K562 (cell line): ENCODE data around the gene EPO. TPM values are rescaled to one million over a fixed set of nuclear protein-coding genes. Genes with fewer than 3 reads are reported as not detected.

Source experiments
- ATAC-seq: fragments of 200-7000 bp; cut with Tn5 transposase; 3 replicates; pipeline ENCODE4 v1.9.1; 2020; ENCODE audit warnings: moderate library complexity
- BruUV-seq: library from RNA; stranded (reverse); fragments of 400-500 nt; replicated peaks from 2 replicates; lab custom pipeline; 2021; lab: Mats Ljungman, UMichigan
- CTCF ChIA-PET: fragments of 300-600 bp; formaldehyde crosslinking; extraction: SDS; loops from one replicate; lab custom pipeline; 2021; ENCODE audit warnings: low intra/inter-chr PET ratio; lab: Yijun Ruan, JAX
- POLR2A ChIA-PET: fragments of 300-600, 350-650 bp; sonication (Branson Sonifier 250); formaldehyde crosslinking; extraction: SDS; loops from one replicate; lab custom pipeline; 2021; ENCODE audit warnings: antibody characterized with exemption, inconsistent platforms; lab: Yijun Ruan, JAX
- DNase-seq, 4 experiments: peaks; one replicate each; pipeline versions ENCODE4 v3.0.0 to v3.0.0-alpha.2; 2011 to 2018; ENCODE audit warnings: low spot score in 3 of 4, mixed read lengths in 3 of 4; ENCODE audit errors: extremely low read depth in 1 of 4
- FAIRE-seq: peaks from 2 replicates; lab custom pipeline; 2011; peaks lifted over from hg19 to GRCh38; lab: Jason Lieb, UNC
- H2AFZ ChIP-seq: 2 replicates; pipeline ENCODE4 v1.6.0; 2011; ENCODE audit warnings: low read depth, low read length, control low read depth, inconsistent platforms
- H3K27ac ChIP-seq: fragments of 200-600 bp; 3 replicates; pipeline ENCODE4 v1.8.0; 2011; ENCODE audit warnings: low read depth, mild to moderate bottlenecking, control low read depth, inconsistent platforms, low read length, moderate library complexity, mixed read lengths; ENCODE audit errors: extremely low read depth
- H3K27me3 ChIP-seq, 2 experiments: fragments of 300-600 bp in 1 of 2; 2 replicates in 1 of 2; 3 replicates in 1 of 2; pipeline versions ENCODE4 v1.6.0 to v1.8.0; 2011; ENCODE audit warnings: inconsistent platforms in 2 of 2, low read length in 2 of 2, mild to moderate bottlenecking in 1 of 2, mixed read lengths in 1 of 2, moderate library complexity in 1 of 2; ENCODE audit not compliant: control insufficient read depth in 2 of 2, insufficient read depth in 2 of 2
- H3K36me3 ChIP-seq: fragments of 300-600 bp; 3 replicates; pipeline ENCODE4 v1.8.0; 2011; ENCODE audit warnings: mild to moderate bottlenecking, low read length, inconsistent platforms; ENCODE audit not compliant: control insufficient read depth, insufficient read depth
- H3K4me1 ChIP-seq, 2 experiments: fragments of 200-600 bp in 1 of 2; replicated peaks in 1 of 2; 2 replicates in 1 of 2; 3 replicates in 1 of 2; pipeline versions ENCODE4 v1.5.1 to v1.8.0; 2011; ENCODE audit warnings: inconsistent platforms in 2 of 2, low read length in 2 of 2, mild to moderate bottlenecking in 1 of 2, mixed read lengths in 1 of 2, moderate library complexity in 1 of 2; ENCODE audit not compliant: control insufficient read depth in 2 of 2, insufficient read depth in 2 of 2
- H3K4me2 ChIP-seq: 2 replicates; pipeline ENCODE4 v1.6.1; 2011; ENCODE audit warnings: low read length, control low read depth, inconsistent platforms, mixed read lengths; ENCODE audit not compliant: insufficient read depth
- H3K4me3 ChIP-seq: fragments of 200-600 bp; sonication (generic), shearing (Covaris generic); 2 replicates; pipeline ENCODE4 v1.5.1; 2016; ENCODE audit warnings: control low read depth, inconsistent platforms
- H3K79me2 ChIP-seq: fragments of 200-600 bp; 3 replicates; pipeline ENCODE4 v1.8.0; 2011; ENCODE audit warnings: low read length, inconsistent platforms; ENCODE audit not compliant: control insufficient read depth, insufficient read depth
- H3K9ac ChIP-seq, 2 experiments: 2 replicates each; pipeline versions ENCODE4 v1.6.0 to v1.6.1; 2011; ENCODE audit warnings: low read depth in 2 of 2, low read length in 2 of 2, control low read depth in 1 of 2, inconsistent platforms in 1 of 2, mild to moderate bottlenecking in 1 of 2, mixed read lengths in 1 of 2; ENCODE audit not compliant: insufficient read depth in 1 of 2
- H3K9me1 ChIP-seq: one replicate; pipeline ENCODE4 v1.6.0; 2011; ENCODE audit warnings: inconsistent platforms, mild to moderate bottlenecking, low read length, moderate library complexity; ENCODE audit not compliant: control insufficient read depth, insufficient read depth
- H3K9me3 ChIP-seq: replicated peaks from 2 replicates; pipeline ENCODE4 v1.5.1; 2011; ENCODE audit warnings: low read depth, low read length, inconsistent platforms; ENCODE audit not compliant: control insufficient read depth, insufficient read depth
- H4K20me1 ChIP-seq: replicated peaks from 2 replicates; pipeline ENCODE4 v1.6.1; 2011; ENCODE audit warnings: low read length, inconsistent platforms, mixed read lengths; ENCODE audit not compliant: control insufficient read depth, insufficient read depth
- CEBPB ChIP-seq: fragments of 450-650 bp; IDR thresholded peaks from 2 replicates; pipeline ENCODE4 v1.6.1; 2016; ENCODE audit warnings: missing genetic modification characterization, missing compliant biosample characterization
- RCOR1 ChIP-seq, 2 experiments: IDR thresholded peaks; 2 replicates each; pipeline ENCODE4 v1.6.1; 2012; ENCODE audit warnings: low read depth in 2 of 2, low read length in 2 of 2, borderline replicate concordance in 1 of 2, improper control_type of control experiment in 1 of 2
- SMAD3 ChIP-seq: fragments of 450-650 bp; formaldehyde crosslinking; conservative IDR thresholded peaks from 2 replicates; pipeline ENCODE4 v1.4.0; 2020; ENCODE audit warnings: mild to moderate bottlenecking
- ZNF121 ChIP-seq: sonication (generic); formaldehyde crosslinking; conservative IDR thresholded peaks from 2 replicates; pipeline ENCODE4 v1.8.0; 2022; ENCODE audit warnings: missing genetic modification reagents
- ZNF778 ChIP-seq: fragments of 450-650 bp; formaldehyde crosslinking; IDR thresholded peaks from 2 replicates; pipeline ENCODE4 v1.4.0; 2020; ENCODE audit warnings: mild to moderate bottlenecking, moderate library complexity
- WGBS: fragments of 100-300 bp; shearing (Covaris generic); methylation state at CpG from one replicate; pipeline ENCODE4 v1.1.6; 2016; ENCODE audit warnings: low coverage, mixed read lengths; ENCODE audit not compliant: insufficient coverage; ENCODE audit errors: missing lambda C conversion rate; 5-methylcytosine and 5-hydroxymethylcytosine counted together
- in situ Hi-C: fragments of 300-500 bp; cut with MboI; formaldehyde crosslinking; loops from 4 replicates; pipeline ENCODE4 v1.15.0; 2018; ENCODE audit warnings: inconsistent platforms, mixed read lengths
- intact Hi-C: fragments of 100-400 bp; cut with micrococcal nuclease; formaldehyde crosslinking; loops from 2 replicates; pipeline ENCODE4 v1.14.2; 2022
- polyA plus RNA-seq, 8 experiments: library from polyadenylated mRNA; depleted of rRNA in 4 of 8; stranded (reverse) in 5 of 8; unstranded in 3 of 8; fragments of >200 nt; fragmentation: Nextera tagmentation in 2 of 8; fragmentation: Illumina TruSeq in 1 of 8; extraction: Ambion mirVana in 2 of 8; extraction: Trizol in 1 of 8; gene quantifications; 2 replicates each; pipeline versions ENCODE4 v1.2.1 to v1.2.3, GENCODE V29; 2011 to 2014; ENCODE audit warnings: inconsistent platforms in 1 of 8, missing spikeins in 1 of 8
- total RNA-seq, 7 experiments: library from RNA; depleted of rRNA in 6 of 7; stranded (reverse); fragments of >200 nt in 6 of 7; fragmentation: Illumina TruSeq in 2 of 7; extraction: Trizol in 2 of 7; gene quantifications; 2 replicates each; pipeline versions ENCODE4 v1.2.1 to v1.2.3, GENCODE V29; 2011 to 2021; ENCODE audit warnings: low replicate concordance in 1 of 7

EPO gene
- total and polyA plus RNA-seq, 9 of the 15 experiments (the other 6 are each of a cell fraction or from before 2014, with no cell fraction given) = 0.06 to 0.41 (median 0.07) TPM; not detected in 6

DNA sequence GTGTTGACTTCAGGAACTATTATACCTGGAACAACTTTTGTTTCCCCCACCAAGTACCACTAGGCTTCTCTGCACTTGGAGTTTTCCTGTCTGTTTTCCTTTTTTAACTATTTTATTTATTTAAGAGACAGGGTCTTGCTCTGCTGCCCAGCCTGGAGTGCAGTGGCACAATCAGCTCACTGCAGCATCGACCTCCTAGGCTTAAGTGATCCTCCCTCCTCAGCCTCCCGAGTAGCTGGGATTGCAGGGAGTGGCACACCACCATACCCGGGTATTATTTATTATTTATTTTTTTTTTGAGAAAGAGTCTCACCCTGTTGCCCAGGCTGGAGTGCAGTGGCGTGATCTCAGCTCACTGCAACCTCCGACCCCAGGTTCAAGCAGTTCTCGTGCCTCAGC, 24.1 kb upstream of the EPO start:
- no peak overlapping the region for H3K27ac ChIP-seq
- H2AFZ ChIP-seq = peak overlapping the region; percentile 48
- H4K20me1 ChIP-seq = peaks cover 6% of the 10 kb centered on the region
- BruUV-seq = no TSS peak
- peaks cover 15 to 32% of the 10 kb centered on the region in 2 experiments for H3K4me1 ChIP-seq
- FAIRE-seq = no peak
- no peak for ATAC-seq
- no peak overlapping the region for H3K4me2 ChIP-seq
- no peak for DNase-seq
- no peaks in the 10 kb centered on the region for H3K9me3 ChIP-seq
- H3K79me2 ChIP-seq = peaks cover 26% of the 10 kb centered on the region
- H3K27me3 ChIP-seq = peaks cover 8 to 12% of the 10 kb centered on the region in 2 experiments
- TF ChIP-seq ZNF778 (CRISPR knock-in tag) (no peak), ZNF121 (peak; percentile 87)
- H3K4me3 ChIP-seq = no peak overlapping the region
- ChIA-PET POLR2A (interaction anchor here (0.6 to 2.0 kb wide), 5 partner anchors 10 to 362 kb away, joined by 3 to 7 read pairs (median 4); partner anchors contain the start of gene POP7), CTCF (no interaction called here)
- in situ Hi-C loops = no loop called here
- peaks cover 3% of the 10 kb centered on the region; the same call in 1 of the 3 replicates for H3K36me3 ChIP-seq
- H3K9ac ChIP-seq = no peak overlapping the region
- H3K9me1 ChIP-seq = no peaks in the 10 kb centered on the region
- intact Hi-C loops = no loop called here
- 58% methylated on average over 6 of the region's 6 CpGs for WGBS

DNA sequence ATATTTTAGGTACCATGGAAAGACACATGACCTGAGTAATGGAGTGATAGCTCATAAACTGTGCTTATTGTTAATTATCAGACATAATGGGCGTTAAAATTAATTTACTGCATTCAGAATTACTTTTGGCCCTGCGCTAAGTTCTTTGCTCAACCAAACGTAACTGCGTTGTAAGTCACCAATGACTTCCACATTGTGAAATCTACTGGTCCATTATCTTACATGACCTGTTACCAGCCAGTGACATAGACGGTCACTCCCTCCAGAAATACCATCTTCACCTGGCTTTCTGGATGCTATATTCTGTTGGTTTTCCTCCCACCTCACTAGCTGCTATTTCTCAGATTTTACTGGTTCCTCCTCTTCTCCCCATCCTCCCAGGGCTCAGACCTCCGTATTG, 21.2 kb upstream of the EPO start:
- H3K9ac ChIP-seq = no peak overlapping the region
- ATAC-seq (no peak), DNase-seq (no peak), FAIRE-seq (no peak)
- H3K4me2 ChIP-seq = no peak overlapping the region
- in situ Hi-C loops (no loop called here), intact Hi-C loops (no loop called here)
- H3K9me1 ChIP-seq = no peaks in the 10 kb centered on the region
- H3K27ac ChIP-seq = no peak overlapping the region
- H4K20me1 ChIP-seq = no peaks in the 10 kb centered on the region
- no peaks in the 10 kb centered on the region for H3K36me3 ChIP-seq
- TF ChIP-seq CEBPB (tag) (peak; percentile 63), RCOR1 (IDR thresholded peaks at IDR 0.05; ENCODE audit: borderline replicate concordance in 1 of 2, low read depth in 2 of 2, low read length in 2 of 2) (0 out of 4 replicates have a peak, but pooled peaks of 1 of the 2 experiments have one; percentile 9), SMAD3 (CRISPR knock-in tag) (no peak)
- WGBS = 9% methylated on average over 5 of the region's 6 CpGs
- H3K27me3 ChIP-seq = peaks cover 11 to 15% of the 10 kb centered on the region in 2 experiments
- CTCF ChIA-PET = no interaction called here
- BruUV-seq = no TSS peak
- no peak overlapping the region for H3K4me3 ChIP-seq
- no peaks in the 10 kb centered on the region for H3K9me3 ChIP-seq
- H2AFZ ChIP-seq = no peak overlapping the region
- peaks cover 0 to 14% of the 10 kb centered on the region in 2 experiments; a peak in 3 of 5 replicates for H3K4me1 ChIP-seq
- H3K79me2 ChIP-seq = no peaks in the 10 kb centered on the region
- POLR2A ChIA-PET = interaction anchor here (0.6 to 0.7 kb wide), 4 partner anchors 19 to 176 kb away, joined by 3 read pairs; partner anchors contain the start of gene SRRT
